NCI-H2029 (cell line): ENCODE results near the gene BEX3.
"Not testable (repeated sequence)": the region's sequence is repeated elsewhere in the genome, so short reads cannot be mapped to it uniquely, and the experiment has no call there.

Experiments used
- DNase-seq: peaks from one replicate; lab custom pipeline; 2025; lab: John Stamatoyannopoulos, UW

BEX3 gene

DNA sequence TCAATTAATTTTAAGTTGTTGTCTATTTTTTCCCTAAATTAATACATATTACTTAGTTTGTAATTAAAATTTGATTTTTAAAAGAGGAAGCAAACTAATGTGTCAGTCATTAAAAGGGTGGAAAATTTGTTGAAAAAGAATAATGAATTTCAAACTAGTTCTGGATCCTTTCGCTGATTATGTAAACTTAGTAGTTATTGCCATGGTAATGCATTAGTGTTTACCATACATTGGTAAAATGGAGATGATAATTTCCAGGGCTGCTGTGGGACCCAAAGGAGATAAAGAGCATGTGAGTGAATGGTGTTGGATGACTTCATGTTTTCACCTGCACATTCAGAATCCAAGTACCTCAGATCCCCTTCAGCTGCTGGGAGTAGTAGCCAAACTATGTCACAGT, 6.5 kb downstream of the BEX3 start:
- no peak for DNase-seq

DNA sequence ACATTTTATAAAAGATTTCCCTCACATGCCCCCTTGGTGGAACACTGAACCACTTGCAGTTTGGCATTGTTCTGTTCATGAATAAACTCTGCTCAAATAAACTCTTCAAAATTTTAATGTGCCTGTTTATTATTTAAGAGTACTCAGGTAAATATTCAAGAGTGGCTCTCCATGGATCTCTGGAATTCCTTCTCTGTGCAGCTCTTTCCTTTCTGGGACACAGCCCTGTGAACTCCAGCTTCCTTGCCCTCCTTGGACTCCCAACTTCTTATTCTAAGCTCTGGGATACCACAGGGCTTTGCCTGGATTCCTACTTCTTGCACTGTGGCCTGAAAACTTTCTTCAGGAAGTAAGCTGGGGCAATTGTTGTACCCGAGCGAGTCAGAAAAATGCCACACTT, 8.3 kb downstream of the BEX3 start:
- DNase-seq: no peak

- DNase-seq: not testable (repeated sequence)
Observed at GRCh38 chrX:103385283-103385830, 9.0 kb downstream of the BEX3 start.

DNA sequence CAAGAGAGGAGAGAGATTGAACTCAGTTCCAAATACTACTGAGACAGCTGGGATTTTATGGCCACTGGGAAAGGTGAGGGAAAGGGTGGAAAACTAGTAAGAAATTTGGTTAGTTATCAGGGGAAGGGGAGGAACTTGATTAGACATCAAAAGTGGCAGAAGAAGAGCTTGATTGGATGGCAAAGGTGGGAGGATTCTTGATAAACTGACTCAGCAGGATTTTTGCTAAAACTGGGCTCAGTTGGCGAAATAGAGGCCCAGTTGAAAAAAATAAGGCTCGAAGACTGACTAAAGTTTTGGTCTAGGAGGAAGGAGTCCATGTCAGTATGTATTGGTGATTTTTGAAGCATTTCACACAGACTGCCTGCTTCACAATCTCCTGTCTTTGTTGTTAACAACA, 10.0 kb downstream of the BEX3 start:
- no peak for DNase-seq

- DNase-seq: no peak
Observed at GRCh38 chrX:103393487-103393886, 17.1 kb downstream of the BEX3 start.

DNA sequence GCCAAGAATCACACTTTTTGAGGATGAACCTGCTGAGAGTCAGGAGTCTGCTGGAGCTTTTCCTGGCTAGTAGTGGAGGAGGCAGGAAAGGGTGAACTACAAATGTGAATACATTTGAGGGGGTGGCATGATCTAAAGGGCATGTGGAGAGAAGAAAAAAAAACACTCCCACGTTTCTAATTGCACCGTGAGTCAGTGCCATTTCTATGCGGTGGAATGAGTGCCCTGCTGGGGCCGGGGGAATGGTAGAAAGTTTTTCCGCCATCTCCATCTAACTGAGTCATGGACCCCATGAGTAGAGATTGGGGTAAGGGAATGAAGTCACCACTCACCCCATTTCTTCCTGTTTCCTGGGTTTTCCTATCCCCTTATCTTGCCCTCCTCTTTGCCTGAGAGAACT, 19.8 kb downstream of the BEX3 start:
- no peak for DNase-seq

DNA sequence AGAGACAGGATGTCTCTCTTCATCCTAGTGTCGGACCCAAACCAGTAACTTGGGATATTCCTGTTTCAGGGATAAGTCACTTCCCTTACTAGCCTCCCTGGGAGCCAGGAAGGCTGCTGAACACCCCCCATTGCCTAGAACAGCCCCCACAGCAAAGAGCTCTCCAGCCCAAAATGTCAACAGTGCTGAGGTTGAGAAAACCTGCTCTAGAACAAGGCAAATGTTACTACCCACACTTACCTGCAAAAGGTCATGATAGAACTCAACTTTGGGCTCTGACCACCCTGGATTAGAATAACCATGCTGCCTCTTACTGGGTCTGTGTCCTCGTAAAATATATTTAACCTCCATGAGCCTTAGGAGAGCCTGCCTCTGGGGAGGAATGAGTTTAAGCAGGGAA, 20.3 kb downstream of the BEX3 start:
- no peak for DNase-seq

- DNase-seq: no peak
Observed at GRCh38 chrX:103397707-103398106, 21.4 kb downstream of the BEX3 start.

- no peak for DNase-seq
Observed at GRCh38 chrX:103398421-103398864, 22.1 kb downstream of the BEX3 start.

DNA sequence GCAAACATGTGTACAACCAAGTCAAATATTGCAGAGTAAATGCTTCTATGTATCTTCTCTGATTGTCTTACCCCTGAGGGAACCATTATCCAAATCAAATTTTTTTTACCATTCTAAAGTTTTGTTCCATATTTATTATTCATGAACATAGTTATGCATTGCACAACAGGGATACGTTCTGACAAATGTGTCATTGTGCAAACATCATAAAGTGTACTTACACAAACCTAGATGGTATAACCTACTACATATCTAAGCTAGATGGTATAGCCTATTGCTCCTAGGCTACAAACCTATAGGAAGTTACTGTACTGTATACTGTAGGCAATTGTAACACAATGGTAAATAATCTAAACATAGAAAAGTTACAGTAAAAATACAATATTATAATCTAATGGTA, 23.4 kb downstream of the BEX3 start:
- DNase-seq: no peak

DNA sequence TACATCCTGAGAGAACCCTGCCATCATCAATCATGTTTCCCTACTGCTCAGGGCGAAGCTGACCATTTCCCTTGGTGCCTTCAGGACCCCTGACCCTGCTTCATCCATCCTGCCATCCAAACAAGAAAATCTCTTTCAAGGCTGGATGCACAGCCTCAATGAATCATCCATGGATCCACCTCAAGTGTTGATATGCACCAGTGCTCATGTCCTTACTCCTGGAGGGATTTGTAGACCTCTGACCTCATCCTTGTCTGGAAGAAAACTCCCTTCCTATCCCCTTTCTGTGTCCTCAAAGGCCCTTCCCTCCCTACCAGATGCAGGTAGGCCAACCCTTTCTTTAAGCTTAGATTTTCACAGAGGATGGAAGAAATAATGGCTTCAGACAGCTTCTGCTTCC, 24.6 kb downstream of the BEX3 start:
- DNase-seq: no peak

GRCh38 chrX:103404231-103405008, 28.1 kb downstream of the BEX3 start:
- DNase-seq: peak; percentile 21

DNA sequence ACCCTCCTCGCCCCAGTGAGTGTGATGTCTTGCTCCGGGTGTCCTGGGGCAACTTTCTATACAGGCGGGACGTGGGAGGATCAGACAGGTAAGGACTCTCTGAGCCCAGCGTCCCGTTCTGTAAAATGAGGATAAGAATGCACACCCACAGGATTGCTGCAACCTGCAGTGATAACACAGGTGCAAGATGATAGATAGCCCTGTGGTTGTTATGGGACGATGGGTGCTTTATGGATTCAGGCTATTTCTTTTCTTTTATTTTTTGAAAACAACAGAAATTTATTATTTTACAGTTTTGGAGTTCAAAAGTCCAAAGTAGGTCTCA, 28.6 kb downstream of the BEX3 start:
- no peak for DNase-seq

DNA sequence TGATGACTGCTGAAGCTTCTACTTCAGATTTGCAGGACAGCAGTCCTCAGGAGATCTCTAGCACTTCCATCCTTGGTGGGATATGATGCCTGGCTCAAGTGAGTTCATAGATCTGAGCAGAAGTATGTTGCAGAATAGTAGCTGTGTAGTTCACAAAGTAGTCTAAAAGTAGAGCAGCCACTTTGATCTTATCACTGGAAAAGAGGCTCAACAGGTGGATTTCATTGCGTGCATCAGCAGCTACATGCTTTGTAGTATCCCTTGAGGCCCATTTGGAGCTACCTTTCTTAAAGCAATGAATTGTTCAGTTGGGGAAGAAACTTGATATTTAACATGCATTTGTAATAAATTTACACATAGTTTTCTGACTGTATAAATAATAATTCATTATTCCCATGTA, 29.9 kb downstream of the BEX3 start:
- DNase-seq: no peak

- DNase-seq: no peak
Observed at GRCh38 chrX:103407776-103408175, 31.4 kb downstream of the BEX3 start.

GRCh38 chrX:103411721-103412120, 35.4 kb downstream of the BEX3 start:
- not testable (repeated sequence) for DNase-seq

- DNase-seq: no peak
Observed at GRCh38 chrX:103413705-103414387, 37.5 kb downstream of the BEX3 start.

GRCh38 chrX:103414561-103414960, 38.2 kb downstream of the BEX3 start:
- DNase-seq: no peak

DNA sequence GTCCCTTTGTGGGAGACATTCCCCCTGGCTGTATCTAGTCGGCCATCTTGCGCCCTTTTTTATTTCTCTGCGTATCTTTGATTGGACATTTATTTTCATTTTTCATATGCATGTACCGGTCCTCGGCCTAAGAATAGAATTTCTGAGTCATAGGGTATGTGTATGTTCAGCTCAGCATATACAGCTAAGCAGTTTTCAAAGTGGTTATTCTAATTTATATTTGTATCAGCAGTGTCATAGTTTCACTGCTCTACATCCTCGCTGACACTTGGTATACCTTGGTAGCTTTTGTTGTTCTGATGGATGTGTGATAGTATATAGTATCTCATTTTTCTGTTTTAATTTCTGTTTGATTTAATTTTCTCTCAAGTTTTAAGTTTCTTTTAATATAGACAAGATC, 38.7 kb downstream of the BEX3 start:
- DNase-seq: no peak

GRCh38 chrX:103415528-103415927, 39.2 kb downstream of the BEX3 start:
- DNase-seq: no peak

GRCh38 chrX:103417370-103417769, 41.0 kb downstream of the BEX3 start:
- DNase-seq: no peak

DNA sequence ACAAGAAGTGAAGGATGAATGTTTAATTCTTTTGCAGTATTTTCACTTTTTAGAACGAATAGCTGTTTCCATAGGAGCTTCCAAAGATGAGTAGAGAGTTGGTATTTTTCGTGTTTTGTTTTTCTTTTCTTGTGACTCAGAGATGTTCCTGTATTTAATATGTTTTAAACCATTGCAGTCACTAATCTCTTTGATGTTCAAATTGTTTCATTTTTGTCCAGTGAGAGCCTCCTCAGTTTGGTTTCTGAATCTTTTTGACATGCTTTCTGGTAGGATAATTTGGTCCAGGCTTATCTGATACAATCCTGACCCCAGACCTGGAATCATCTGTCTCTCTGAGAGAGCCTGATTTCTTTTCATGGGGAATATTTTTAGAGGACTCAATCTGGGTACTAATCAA, 41.6 kb downstream of the BEX3 start:
- no peak for DNase-seq

- DNase-seq: no peak
Observed at GRCh38 chrX:103418811-103419340, 42.5 kb downstream of the BEX3 start.
